Lung (tissue), 12 donors: ENCODE results near the gene PTPN13. TPM values are rescaled to one million over a fixed set of nuclear protein-coding genes. Genes with fewer than 3 reads are reported as not detected.
"Not testable (repeated sequence)": the region's sequence is repeated elsewhere in the genome, so short reads cannot be mapped to it uniquely, and the experiment has no call there.

Experiments used
- ATAC-seq: fragments of 200-7000 bp; cut with Tn5 transposase; one replicate; pipeline ENCODE4 v1.9.1; 2020; ENCODE audit warnings: moderate number of reproducible peaks; ENCODE audit not compliant: insufficient read depth, low FRiP score
- DNase-seq, 3 donors: peaks; one replicate each; pipeline ENCODE4 v3.0.0-alpha.2; 2013 to 2017
- H3K27ac ChIP-seq, 2 donors: one replicate each; pipeline ENCODE4 v1.5.1; 2013; ENCODE audit warnings: mild to moderate bottlenecking in 2 of 2, moderate library complexity in 2 of 2, control low read depth in 1 of 2, inconsistent platforms in 1 of 2, low read depth in 1 of 2, low read length in 1 of 2
- H3K27me3 ChIP-seq, 3 donors: one replicate each; pipeline ENCODE4 v1.5.1; 2013; ENCODE audit warnings: low read length in 2 of 3; ENCODE audit not compliant: control insufficient read depth in 3 of 3, insufficient read depth in 3 of 3
- H3K36me3 ChIP-seq, 4 donors: one replicate each; pipeline ENCODE4 v1.5.1; 2013; ENCODE audit warnings: low read length in 4 of 4, mild to moderate bottlenecking in 1 of 4, moderate library complexity in 1 of 4; ENCODE audit not compliant: control insufficient read depth in 4 of 4, insufficient read depth in 4 of 4
- H3K4me1 ChIP-seq, 5 donors: one replicate each; pipeline ENCODE4 v1.5.1; 2013; ENCODE audit warnings: low read length in 5 of 5, mild to moderate bottlenecking in 2 of 5, moderate library complexity in 1 of 5; ENCODE audit not compliant: control insufficient read depth in 5 of 5, insufficient read depth in 5 of 5
- H3K4me3 ChIP-seq: one replicate; pipeline ENCODE4 v1.5.1; 2013; ENCODE audit warnings: mild to moderate bottlenecking, control low read depth, moderate library complexity
- H3K9ac ChIP-seq, 2 donors: one replicate each; pipeline ENCODE4 v1.5.1; 2013; ENCODE audit warnings: low read length in 2 of 2, control low read depth in 1 of 2; ENCODE audit not compliant: insufficient read depth in 1 of 2
- H3K9me3 ChIP-seq, 4 donors: one replicate each; pipeline ENCODE4 v1.5.1; 2013; ENCODE audit warnings: low read length in 3 of 4, mild to moderate bottlenecking in 1 of 4, moderate library complexity in 1 of 4; ENCODE audit not compliant: control insufficient read depth in 4 of 4, insufficient read depth in 3 of 4
- WGBS, 2 donors: extraction: QIAGEN DNeasy Blood & Tissue Kit; methylation state at CpG; one replicate each; pipeline ENCODE4 v1.1.7; 2013; 5-methylcytosine and 5-hydroxymethylcytosine counted together
- polyA plus RNA-seq, 2 donors: library from polyadenylated mRNA; stranded (reverse); fragments of 200-250 nt; gene quantifications; one replicate each; pipeline ENCODE4 v1.2.1, GENCODE V29; 2013
- total RNA-seq, 2 donors: library from RNA; depleted of rRNA in 1 of 2; stranded (reverse); fragments of >200 nt in 1 of 2; gene quantifications; one replicate each; pipeline ENCODE4 v1.2.1, GENCODE V29; 2014 to 2021
- TF ChIP-seq, protein P1 (sequence below): IDR thresholded peaks from 2 replicates; pipeline ENCODE4 v1.5.1; 2012; ENCODE audit warnings: mild to moderate bottlenecking; ENCODE audit errors: control extremely low read depth, extremely low read depth
- donor health status: control.
- donor health status: control.
- donor health status: Bipolar disorder and iron deficiency.
- donor health status: healthy.
- donor health status: DM: yes; HTN: yes; CAD: no.

The PTPN13 gene
- total and polyA plus RNA-seq, 4 donors = 8.3 to 95.0 (median 47.9) TPM

GRCh38 chr4:86706923-86707597 is 112.9 kb downstream of the PTPN13 start:
- Histone ChIP-seq H3K4me3 (no peak overlapping the region), H3K27ac (no peak overlapping the region), H3K4me1 (peaks cover 0 to 4% (median 0%) of the 10 kb centered on the region in 5 donors), H3K9me3 (no peaks in the 10 kb centered on the region), H3K9ac (no peak overlapping the region), H3K27me3 (no peaks in the 10 kb centered on the region), H3K36me3 (peaks cover 0 to 3% (median 0%) of the 10 kb centered on the region in 4 donors)
- DNase-seq (no peak), ATAC-seq (peak; percentile 53)
- TF ChIP-seq, protein P1, sequence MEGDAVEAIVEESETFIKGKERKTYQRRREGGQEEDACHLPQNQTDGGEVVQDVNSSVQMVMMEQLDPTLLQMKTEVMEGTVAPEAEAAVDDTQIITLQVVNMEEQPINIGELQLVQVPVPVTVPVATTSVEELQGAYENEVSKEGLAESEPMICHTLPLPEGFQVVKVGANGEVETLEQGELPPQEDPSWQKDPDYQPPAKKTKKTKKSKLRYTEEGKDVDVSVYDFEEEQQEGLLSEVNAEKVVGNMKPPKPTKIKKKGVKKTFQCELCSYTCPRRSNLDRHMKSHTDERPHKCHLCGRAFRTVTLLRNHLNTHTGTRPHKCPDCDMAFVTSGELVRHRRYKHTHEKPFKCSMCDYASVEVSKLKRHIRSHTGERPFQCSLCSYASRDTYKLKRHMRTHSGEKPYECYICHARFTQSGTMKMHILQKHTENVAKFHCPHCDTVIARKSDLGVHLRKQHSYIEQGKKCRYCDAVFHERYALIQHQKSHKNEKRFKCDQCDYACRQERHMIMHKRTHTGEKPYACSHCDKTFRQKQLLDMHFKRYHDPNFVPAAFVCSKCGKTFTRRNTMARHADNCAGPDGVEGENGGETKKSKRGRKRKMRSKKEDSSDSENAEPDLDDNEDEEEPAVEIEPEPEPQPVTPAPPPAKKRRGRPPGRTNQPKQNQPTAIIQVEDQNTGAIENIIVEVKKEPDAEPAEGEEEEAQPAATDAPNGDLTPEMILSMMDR = no peak
- 65 to 78% methylated on average over 2 of the region's 2 CpGs for WGBS, 2 donors

- H3K36me3 ChIP-seq = peaks cover 0 to 6% (median 2%) of the 10 kb centered on the region in 4 donors
- no peaks in the 10 kb centered on the region for H3K4me1 ChIP-seq
- H3K4me3 ChIP-seq = no peak overlapping the region
- H3K9me3 ChIP-seq = no peaks in the 10 kb centered on the region
- no peak overlapping the region for H3K27ac ChIP-seq
- H3K9ac ChIP-seq = no peak overlapping the region
- TF ChIP-seq, protein P1 = no peak
- DNase-seq (peak in 1 of 3 donors; percentile 27), ATAC-seq (no peak)
- no peaks in the 10 kb centered on the region for H3K27me3 ChIP-seq
These were observed 123.5 kb downstream of the PTPN13 start for GRCh38 chr4:86717651-86718050.

DNA sequence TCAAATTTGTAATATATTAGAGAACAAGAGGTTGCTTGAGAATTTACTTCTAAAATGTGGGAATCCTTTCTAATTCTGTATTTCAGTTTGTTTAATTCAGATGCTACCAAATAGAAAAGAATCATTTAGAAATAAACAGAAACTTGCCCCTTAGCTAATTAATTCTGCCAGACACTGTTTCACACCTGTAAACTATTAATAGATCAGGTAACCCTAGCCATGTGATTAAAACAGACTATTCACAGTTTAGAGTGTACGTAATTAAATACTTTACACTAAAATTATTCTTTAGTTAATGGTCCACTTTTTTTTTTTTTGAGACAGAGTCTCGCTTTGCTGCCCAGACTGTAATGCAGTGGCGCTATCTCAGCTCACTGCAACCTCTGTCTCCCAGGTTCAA is 124.0 kb downstream of the PTPN13 start:
- no peak for ATAC-seq
- Histone ChIP-seq H3K4me3 (no peak overlapping the region), H3K36me3 (peaks cover 0 to 9% (median 4%) of the 10 kb centered on the region in 4 donors), H3K27ac (no peak overlapping the region), H3K27me3 (no peaks in the 10 kb centered on the region), H3K9ac (no peak overlapping the region), H3K4me1 (no peaks in the 10 kb centered on the region), H3K9me3 (peaks cover 0 to under 1% (median 0%) of the 10 kb centered on the region in 4 donors)
- TF ChIP-seq, protein P1 = no peak
- 76 to 95% methylated on average over 3 of the region's 3 CpGs for WGBS, 2 donors
- no peak for DNase-seq

DNA sequence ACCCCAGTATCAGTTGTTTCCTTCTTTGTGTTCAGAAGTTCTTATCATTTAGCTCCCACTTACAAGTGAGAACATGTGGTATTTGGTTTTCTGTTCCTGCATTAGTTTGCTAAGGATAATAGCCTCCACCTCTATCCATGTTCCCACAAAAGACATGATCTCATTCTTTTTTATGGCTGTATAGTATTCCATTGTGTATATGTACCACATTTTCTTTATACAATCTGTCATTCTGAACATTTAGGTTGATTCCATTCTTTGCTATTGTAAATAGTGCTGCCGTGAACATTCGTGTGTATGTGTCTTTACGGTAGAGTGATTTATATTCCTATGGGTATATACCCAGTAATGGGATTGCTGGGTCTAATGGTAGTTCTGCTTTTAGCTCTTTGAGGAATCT is 125.0 kb downstream of the PTPN13 start:
- not testable (repeated sequence) for H3K4me1 ChIP-seq, H3K27me3 ChIP-seq, H3K27ac ChIP-seq, H3K4me3 ChIP-seq, DNase-seq, H3K9ac ChIP-seq, H3K9me3 ChIP-seq, ATAC-seq
- peaks cover 0 to 12% (median 6%) of the 10 kb centered on the region in 4 donors for H3K36me3 ChIP-seq
- WGBS, 2 donors = 82 to 95% methylated on average over 3 of the region's 3 CpGs
